GM11168 (cell line): Measurements from ENCODE around the gene ARFGEF2.
"Not testable (repeated sequence)": the region's sequence is repeated elsewhere in the genome, so short reads cannot be mapped to it uniquely, and the experiment has no call there.

ENCODE experiments used
- in situ Hi-C: fragments of 300-500 bp; cut with MboI; formaldehyde crosslinking; loops from one replicate; pipeline ENCODE4 v1.12.0; 2022; ENCODE audit warnings: low sequenced_read_pairs; ENCODE audit not compliant: unreplicated experiment

The ARFGEF2 gene

GRCh38 chr20:48921168-48921882 is at the start of gene ARFGEF2:
Gene ARFGEF2, plus strand, starts transcription at chr20:48921711. Its CDS starts 179 bp downstream, at chr20:48921890.
- in situ Hi-C loops = no loop called here

- in situ Hi-C loops = no loop called here
These were observed 46.1 kb upstream of the ARFGEF2 start for GRCh38 chr20:48875233-48875913.

- in situ Hi-C loops = no loop called here
These were observed 45.6 kb upstream of the ARFGEF2 start for GRCh38 chr20:48875914-48876240.

GRCh38 chr20:48877304-48877703 is 44.2 kb upstream of the ARFGEF2 start:
- in situ Hi-C loops = no loop called here

GRCh38 chr20:48878534-48879248 is 42.8 kb upstream of the ARFGEF2 start:
- in situ Hi-C loops = no loop called here

GRCh38 chr20:48879612-48880245 is 41.8 kb upstream of the ARFGEF2 start:
- in situ Hi-C loops = no loop called here

GRCh38 chr20:48880331-48880730 is 41.2 kb upstream of the ARFGEF2 start:
- in situ Hi-C loops = no loop called here

- in situ Hi-C loops = no loop called here
These were observed 40.4 kb upstream of the ARFGEF2 start for GRCh38 chr20:48880981-48881657.

- in situ Hi-C loops = no loop called here
These were observed 36.3 kb upstream of the ARFGEF2 start for GRCh38 chr20:48885237-48885636.

- in situ Hi-C loops = no loop called here
These were observed 35.3 kb upstream of the ARFGEF2 start for GRCh38 chr20:48886194-48886593.

GRCh38 chr20:48886811-48887210 is 34.7 kb upstream of the ARFGEF2 start:
- in situ Hi-C loops = no loop called here

GRCh38 chr20:48888517-48888916 is 33.0 kb upstream of the ARFGEF2 start:
- in situ Hi-C loops = not testable (repeated sequence)

- in situ Hi-C loops = no loop called here
These were observed 32.2 kb upstream of the ARFGEF2 start for GRCh38 chr20:48889140-48889790.

GRCh38 chr20:48891235-48892048 is 30.1 kb upstream of the ARFGEF2 start:
- in situ Hi-C loops = no loop called here

- in situ Hi-C loops = no loop called here
These were observed 29.5 kb upstream of the ARFGEF2 start for GRCh38 chr20:48892049-48892470.

- in situ Hi-C loops = no loop called here
These were observed 28.6 kb upstream of the ARFGEF2 start for GRCh38 chr20:48892891-48893290.

- in situ Hi-C loops = no loop called here
These were observed 28.1 kb upstream of the ARFGEF2 start for GRCh38 chr20:48893374-48893773.

- in situ Hi-C loops = no loop called here
These were observed 24.1 kb upstream of the ARFGEF2 start for GRCh38 chr20:48897305-48898010.
